GM21381 (cell line): ENCODE measurements around the gene IL23A.
"Not testable (repeated sequence)": the region's sequence is repeated elsewhere in the genome, so short reads cannot be mapped to it uniquely, and the experiment has no call there.

ENCODE experiments used
- ATAC-seq: cut with Tn5 transposase; IDR thresholded peaks from one replicate; pipeline ENCODE4 v1.9.1; 2021; ENCODE audit warnings: mild to moderate bottlenecking, moderate library complexity; ENCODE audit not compliant: unreplicated experiment

Gene IL23A

GRCh38 chr12:56324206-56324605, 14.5 kb upstream of the IL23A start:
- no peak for ATAC-seq

- ATAC-seq, result no peak
Measured at GRCh38 chr12:56326126-56326525, 12.6 kb upstream of the IL23A start.

- ATAC-seq, result no peak
Measured at GRCh38 chr12:56326533-56326932, 12.2 kb upstream of the IL23A start.

- no peak for ATAC-seq
Measured at GRCh38 chr12:56330936-56331490, 7.7 kb upstream of the IL23A start.

- ATAC-seq, result no peak
Measured at GRCh38 chr12:56332512-56333196, 6.0 kb upstream of the IL23A start.

- ATAC-seq, result no peak
Measured at GRCh38 chr12:56333197-56333678, 5.4 kb upstream of the IL23A start.

- ATAC-seq, result peak; percentile 94
Measured at GRCh38 chr12:56333679-56334489, 4.8 kb upstream of the IL23A start, which contains the start of gene PAN2. PAN2 (minus strand) TSS chr12:56334000; CDS start chr12:56333094, 906 bp downstream.

- ATAC-seq, result no peak
Measured at GRCh38 chr12:56334490-56334793, 4.2 kb upstream of the IL23A start.

GRCh38 chr12:56335527-56335926, 3.2 kb upstream of the IL23A start:
- ATAC-seq, result not testable (repeated sequence)

GRCh38 chr12:56336361-56337167, 2.1 kb upstream of the IL23A start:
- ATAC-seq, result no peak

- no peak for ATAC-seq
Measured at GRCh38 chr12:56337753-56338251, 882 bp upstream of the IL23A start.

GRCh38 chr12:56339158-56339422, 406 bp downstream of the IL23A start:
- ATAC-seq, result no peak

- no peak for ATAC-seq
Measured at GRCh38 chr12:56341616-56342015, 2.9 kb downstream of the IL23A start.

GRCh38 chr12:56342290-56342689, 3.6 kb downstream of the IL23A start:
- ATAC-seq, result not testable (repeated sequence)

- no peak for ATAC-seq
Measured at GRCh38 chr12:56346675-56347074, 8.0 kb downstream of the IL23A start.

GRCh38 chr12:56347255-56347654, 8.6 kb downstream of the IL23A start:
- ATAC-seq, result not testable (repeated sequence)

- ATAC-seq, result no peak
Measured at GRCh38 chr12:56348776-56349175, 10.1 kb downstream of the IL23A start.

- ATAC-seq, result no peak
Measured at GRCh38 chr12:56350662-56351061, 12.0 kb downstream of the IL23A start.

- ATAC-seq, result no peak
Measured at GRCh38 chr12:56351325-56351724, 12.6 kb downstream of the IL23A start.

- ATAC-seq, result no peak
Measured at GRCh38 chr12:56358836-56359532, 20.3 kb downstream of the IL23A start.
